K562 (cell line): ENCODE results near the gene CTIF. TPM values are rescaled to one million over a fixed set of nuclear protein-coding genes. Genes with fewer than 3 reads are reported as not detected.

Experiments
- ATAC-seq: fragments of 200-7000 bp; cut with Tn5 transposase; 3 replicates; pipeline ENCODE4 v1.9.1; 2020; ENCODE audit warnings: moderate library complexity
- BruUV-seq: library from RNA; stranded (reverse); fragments of 400-500 nt; replicated peaks from 2 replicates; lab custom pipeline; 2021; lab: Mats Ljungman, UMichigan
- CTCF ChIA-PET: fragments of 300-600 bp; formaldehyde crosslinking; extraction: SDS; loops from one replicate; lab custom pipeline; 2021; ENCODE audit warnings: low intra/inter-chr PET ratio; lab: Yijun Ruan, JAX
- POLR2A ChIA-PET: fragments of 300-600, 350-650 bp; sonication (Branson Sonifier 250); formaldehyde crosslinking; extraction: SDS; loops from one replicate; lab custom pipeline; 2021; ENCODE audit warnings: antibody characterized with exemption, inconsistent platforms; lab: Yijun Ruan, JAX
- DNase-seq, 4 experiments: peaks; one replicate each; pipeline versions ENCODE4 v3.0.0 to v3.0.0-alpha.2; 2011 to 2018; ENCODE audit warnings: low spot score in 3 of 4, mixed read lengths in 3 of 4; ENCODE audit errors: extremely low read depth in 1 of 4
- FAIRE-seq: peaks from 2 replicates; lab custom pipeline; 2011; peaks lifted over from hg19 to GRCh38; lab: Jason Lieb, UNC
- H2AFZ ChIP-seq: 2 replicates; pipeline ENCODE4 v1.6.0; 2011; ENCODE audit warnings: low read depth, low read length, control low read depth, inconsistent platforms
- H3K27ac ChIP-seq: fragments of 200-600 bp; 3 replicates; pipeline ENCODE4 v1.8.0; 2011; ENCODE audit warnings: low read depth, mild to moderate bottlenecking, control low read depth, inconsistent platforms, low read length, moderate library complexity, mixed read lengths; ENCODE audit errors: extremely low read depth
- H3K27me3 ChIP-seq, 2 experiments: fragments of 300-600 bp in 1 of 2; 2 replicates in 1 of 2; 3 replicates in 1 of 2; pipeline versions ENCODE4 v1.6.0 to v1.8.0; 2011; ENCODE audit warnings: inconsistent platforms in 2 of 2, low read length in 2 of 2, mild to moderate bottlenecking in 1 of 2, mixed read lengths in 1 of 2, moderate library complexity in 1 of 2; ENCODE audit not compliant: control insufficient read depth in 2 of 2, insufficient read depth in 2 of 2
- H3K36me3 ChIP-seq: fragments of 300-600 bp; 3 replicates; pipeline ENCODE4 v1.8.0; 2011; ENCODE audit warnings: mild to moderate bottlenecking, low read length, inconsistent platforms; ENCODE audit not compliant: control insufficient read depth, insufficient read depth
- H3K4me1 ChIP-seq, 2 experiments: fragments of 200-600 bp in 1 of 2; replicated peaks in 1 of 2; 2 replicates in 1 of 2; 3 replicates in 1 of 2; pipeline versions ENCODE4 v1.5.1 to v1.8.0; 2011; ENCODE audit warnings: inconsistent platforms in 2 of 2, low read length in 2 of 2, mild to moderate bottlenecking in 1 of 2, mixed read lengths in 1 of 2, moderate library complexity in 1 of 2; ENCODE audit not compliant: control insufficient read depth in 2 of 2, insufficient read depth in 2 of 2
- H3K4me2 ChIP-seq: 2 replicates; pipeline ENCODE4 v1.6.1; 2011; ENCODE audit warnings: low read length, control low read depth, inconsistent platforms, mixed read lengths; ENCODE audit not compliant: insufficient read depth
- H3K4me3 ChIP-seq: fragments of 200-600 bp; sonication (generic), shearing (Covaris generic); 2 replicates; pipeline ENCODE4 v1.5.1; 2016; ENCODE audit warnings: control low read depth, inconsistent platforms
- H3K79me2 ChIP-seq: fragments of 200-600 bp; 3 replicates; pipeline ENCODE4 v1.8.0; 2011; ENCODE audit warnings: low read length, inconsistent platforms; ENCODE audit not compliant: control insufficient read depth, insufficient read depth
- H3K9ac ChIP-seq, 2 experiments: 2 replicates each; pipeline versions ENCODE4 v1.6.0 to v1.6.1; 2011; ENCODE audit warnings: low read depth in 2 of 2, low read length in 2 of 2, control low read depth in 1 of 2, inconsistent platforms in 1 of 2, mild to moderate bottlenecking in 1 of 2, mixed read lengths in 1 of 2; ENCODE audit not compliant: insufficient read depth in 1 of 2
- H3K9me1 ChIP-seq: one replicate; pipeline ENCODE4 v1.6.0; 2011; ENCODE audit warnings: inconsistent platforms, mild to moderate bottlenecking, low read length, moderate library complexity; ENCODE audit not compliant: control insufficient read depth, insufficient read depth
- H3K9me3 ChIP-seq: replicated peaks from 2 replicates; pipeline ENCODE4 v1.5.1; 2011; ENCODE audit warnings: low read depth, low read length, inconsistent platforms; ENCODE audit not compliant: control insufficient read depth, insufficient read depth
- H4K20me1 ChIP-seq: replicated peaks from 2 replicates; pipeline ENCODE4 v1.6.1; 2011; ENCODE audit warnings: low read length, inconsistent platforms, mixed read lengths; ENCODE audit not compliant: control insufficient read depth, insufficient read depth
- ATF7 ChIP-seq: fragments of 450-650 bp; IDR thresholded peaks from 2 replicates; pipeline ENCODE4 v1.7.1; 2014; ENCODE audit warnings: mild to moderate bottlenecking, moderate library complexity
- FOXJ3 ChIP-seq: sonication (generic); formaldehyde crosslinking; IDR thresholded peaks from 2 replicates; pipeline ENCODE4 v1.4.0; 2020; ENCODE audit warnings: mild to moderate bottlenecking, missing genetic modification reagents
- MCM3 ChIP-seq: fragments of 450-650 bp; IDR thresholded peaks from 2 replicates; pipeline ENCODE4 v1.6.1; 2016
- NFRKB ChIP-seq: fragments of 450-650 bp; IDR thresholded peaks from 2 replicates; pipeline ENCODE4 v1.6.1; 2016; ENCODE audit warnings: low read depth
- NFXL1 ChIP-seq: fragments of 450-650 bp; formaldehyde crosslinking; IDR thresholded peaks from 2 replicates; pipeline ENCODE4 v1.4.0; 2021; ENCODE audit warnings: mild to moderate bottlenecking
- POLR2B ChIP-seq: fragments of 450-650 bp; IDR thresholded peaks from 2 replicates; pipeline ENCODE4 v1.6.1; 2018; ENCODE audit warnings: low read depth; ENCODE audit not compliant: partially characterized antibody
- SMAD4 ChIP-seq: fragments of 250-450 bp; sonication (Bioruptor Pico); conservative IDR thresholded peaks from 2 replicates; pipeline ENCODE4 v1.8.0; 2021; ENCODE audit warnings: inconsistent platforms, mild to moderate bottlenecking, moderate library complexity
- SP1 ChIP-seq: sonication (generic); formaldehyde crosslinking; IDR thresholded peaks from 2 replicates; pipeline ENCODE4 v1.8.1; 2022; ENCODE audit warnings: mild to moderate bottlenecking, missing genetic modification reagents
- TEAD1 ChIP-seq, 2 experiments: fragments of 450-650 bp in 1 of 2; sonication (generic) in 1 of 2; formaldehyde crosslinking; IDR thresholded peaks; 2 replicates each; pipeline versions ENCODE4 v1.4.0 to v1.8.0; 2020 to 2022; ENCODE audit warnings: mild to moderate bottlenecking in 2 of 2, missing genetic modification reagents in 1 of 2
- ZBTB7A ChIP-seq: IDR thresholded peaks from 2 replicates; pipeline ENCODE4 v1.6.1; 2011; ENCODE audit warnings: low read depth, mild to moderate bottlenecking, low read length, moderate library complexity, borderline replicate concordance; ENCODE audit not compliant: control insufficient read depth
- ZNF561 ChIP-seq: fragments of 450-650 bp; formaldehyde crosslinking; conservative IDR thresholded peaks from 2 replicates; pipeline ENCODE4 v1.4.0; 2020; ENCODE audit warnings: mild to moderate bottlenecking, moderate library complexity
- ZNF586 ChIP-seq: fragments of 450-650 bp; formaldehyde crosslinking; conservative IDR thresholded peaks from 2 replicates; pipeline ENCODE4 v1.4.0; 2020; ENCODE audit warnings: mild to moderate bottlenecking, moderate library complexity
- WGBS: fragments of 100-300 bp; shearing (Covaris generic); methylation state at CpG from one replicate; pipeline ENCODE4 v1.1.6; 2016; ENCODE audit warnings: low coverage, mixed read lengths; ENCODE audit not compliant: insufficient coverage; ENCODE audit errors: missing lambda C conversion rate; 5-methylcytosine and 5-hydroxymethylcytosine counted together
- in situ Hi-C: fragments of 300-500 bp; cut with MboI; formaldehyde crosslinking; loops from 4 replicates; pipeline ENCODE4 v1.15.0; 2018; ENCODE audit warnings: inconsistent platforms, mixed read lengths
- intact Hi-C: fragments of 100-400 bp; cut with micrococcal nuclease; formaldehyde crosslinking; loops from 2 replicates; pipeline ENCODE4 v1.14.2; 2022
- polyA plus RNA-seq, 8 experiments: library from polyadenylated mRNA; depleted of rRNA in 4 of 8; stranded (reverse) in 5 of 8; unstranded in 3 of 8; fragments of >200 nt; fragmentation: Nextera tagmentation in 2 of 8; fragmentation: Illumina TruSeq in 1 of 8; extraction: Ambion mirVana in 2 of 8; extraction: Trizol in 1 of 8; gene quantifications; 2 replicates each; pipeline versions ENCODE4 v1.2.1 to v1.2.3, GENCODE V29; 2011 to 2014; ENCODE audit warnings: inconsistent platforms in 1 of 8, missing spikeins in 1 of 8
- total RNA-seq, 7 experiments: library from RNA; depleted of rRNA in 6 of 7; stranded (reverse); fragments of >200 nt in 6 of 7; fragmentation: Illumina TruSeq in 2 of 7; extraction: Trizol in 2 of 7; gene quantifications; 2 replicates each; pipeline versions ENCODE4 v1.2.1 to v1.2.3, GENCODE V29; 2011 to 2021; ENCODE audit warnings: low replicate concordance in 1 of 7
- TF ChIP-seq, protein P1 (sequence below): conservative IDR thresholded peaks from 2 replicates; pipeline ENCODE4 v1.6.1; 2011; ENCODE audit warnings: low read depth, mild to moderate bottlenecking, low read length; ENCODE audit not compliant: control insufficient read depth
- TF ChIP-seq, protein P2 (sequence below): sonication (generic); formaldehyde crosslinking; IDR thresholded peaks from 2 replicates; pipeline ENCODE4 v1.8.1; 2023; ENCODE audit warnings: mild to moderate bottlenecking, missing genetic modification reagents
- TF ChIP-seq, protein P3 (sequence below): fragments of 450-650 bp; formaldehyde crosslinking; IDR thresholded peaks from 2 replicates; pipeline ENCODE4 v1.4.0; 2022; ENCODE audit warnings: missing genetic modification characterization

Gene CTIF
- total and polyA plus RNA-seq, 9 of the 15 experiments (the other 6 are each of a cell fraction or from before 2014, with no cell fraction given), result 0.17 to 11.5 (median 2.2) TPM

DNA sequence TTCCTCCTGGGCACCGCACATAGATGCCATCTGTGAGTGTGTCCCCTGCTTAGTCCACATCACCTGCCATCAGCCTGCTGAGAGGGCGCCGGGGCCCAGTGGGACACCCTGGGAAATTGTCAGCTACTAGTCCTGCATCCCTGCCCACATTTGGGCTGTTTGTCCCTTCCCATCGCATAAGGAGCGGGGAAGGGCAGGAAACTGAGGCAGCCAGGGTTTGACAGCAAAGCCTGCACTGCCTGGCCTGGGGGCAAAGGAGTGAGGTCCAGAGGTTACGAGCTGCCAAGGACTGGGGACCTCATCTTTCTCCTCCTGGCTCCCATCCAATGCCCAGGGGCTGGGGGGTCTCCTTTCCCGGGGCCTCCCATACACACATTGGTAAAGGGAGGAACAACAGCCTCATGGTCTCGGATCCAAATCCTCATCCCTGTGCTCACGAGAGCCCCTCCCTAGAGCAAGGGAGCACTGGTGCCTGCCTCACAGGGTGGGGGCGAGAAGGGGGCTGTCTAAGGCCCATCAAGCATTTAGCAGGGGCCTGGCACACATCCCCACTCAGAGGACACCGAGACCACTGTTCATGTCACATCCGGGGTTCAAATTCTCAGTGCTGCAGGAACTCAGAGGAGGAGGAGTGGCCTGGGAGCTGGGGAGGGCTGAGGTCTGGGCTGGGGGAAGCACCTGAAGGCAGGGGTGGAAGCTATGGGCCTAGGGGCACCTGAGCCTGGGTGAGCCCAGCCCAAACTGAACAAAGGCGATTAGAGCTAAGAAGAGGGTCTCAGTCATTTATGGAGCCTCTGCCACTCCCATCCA is 298.2 kb downstream of the CTIF start:
- intact Hi-C loops, result no loop called here

More for the DNA sequence above, 298.2 kb downstream of the CTIF start:
- H3K27ac ChIP-seq, result no peak overlapping the region
- no peaks in the 10 kb centered on the region for H3K9me1 ChIP-seq
- H3K4me3 ChIP-seq, result no peak overlapping the region
- FAIRE-seq (no peak), ATAC-seq (no peak), DNase-seq (no peak)
- H3K9ac ChIP-seq, result no peak overlapping the region
- no peaks in the 10 kb centered on the region for H3K9me3 ChIP-seq
- no peak overlapping the region for H3K4me2 ChIP-seq
- no peaks in the 10 kb centered on the region for H3K27me3 ChIP-seq
- H3K36me3 ChIP-seq, result no peaks in the 10 kb centered on the region
- CTCF ChIA-PET, result no interaction called here
- no peak overlapping the region for H2AFZ ChIP-seq
- no peaks in the 10 kb centered on the region for H3K79me2 ChIP-seq
- POLR2A ChIA-PET, result interaction anchor here (0.7 kb wide), 1 partner anchor 20 kb away, joined by 3 read pairs; no protein-coding TSS in a partner anchor
- peaks cover 17 to 18% of the 10 kb centered on the region in 2 experiments for H3K4me1 ChIP-seq
- TF ChIP-seq ZNF561 (CRISPR knock-in tag) (no peak), ZBTB7A (no peak), MCM3 (no peak), SMAD4 (CRISPR knock-in tag) (no peak), SP1 (no peak), NFXL1 (CRISPR knock-in tag) (no peak), TEAD1 (CRISPR knock-in tag; IDR thresholded peaks at IDR 0.05) (no peak), POLR2B (no peak), FOXJ3 (CRISPR knock-in tag) (no peak), ATF7 (no peak), NFRKB (no peak), ZNF586 (CRISPR knock-in tag) (no peak)
- TF ChIP-seq, protein P1, sequence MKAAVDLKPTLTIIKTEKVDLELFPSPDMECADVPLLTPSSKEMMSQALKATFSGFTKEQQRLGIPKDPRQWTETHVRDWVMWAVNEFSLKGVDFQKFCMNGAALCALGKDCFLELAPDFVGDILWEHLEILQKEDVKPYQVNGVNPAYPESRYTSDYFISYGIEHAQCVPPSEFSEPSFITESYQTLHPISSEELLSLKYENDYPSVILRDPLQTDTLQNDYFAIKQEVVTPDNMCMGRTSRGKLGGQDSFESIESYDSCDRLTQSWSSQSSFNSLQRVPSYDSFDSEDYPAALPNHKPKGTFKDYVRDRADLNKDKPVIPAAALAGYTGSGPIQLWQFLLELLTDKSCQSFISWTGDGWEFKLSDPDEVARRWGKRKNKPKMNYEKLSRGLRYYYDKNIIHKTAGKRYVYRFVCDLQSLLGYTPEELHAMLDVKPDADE, result no peak
- TF ChIP-seq, protein P2, sequence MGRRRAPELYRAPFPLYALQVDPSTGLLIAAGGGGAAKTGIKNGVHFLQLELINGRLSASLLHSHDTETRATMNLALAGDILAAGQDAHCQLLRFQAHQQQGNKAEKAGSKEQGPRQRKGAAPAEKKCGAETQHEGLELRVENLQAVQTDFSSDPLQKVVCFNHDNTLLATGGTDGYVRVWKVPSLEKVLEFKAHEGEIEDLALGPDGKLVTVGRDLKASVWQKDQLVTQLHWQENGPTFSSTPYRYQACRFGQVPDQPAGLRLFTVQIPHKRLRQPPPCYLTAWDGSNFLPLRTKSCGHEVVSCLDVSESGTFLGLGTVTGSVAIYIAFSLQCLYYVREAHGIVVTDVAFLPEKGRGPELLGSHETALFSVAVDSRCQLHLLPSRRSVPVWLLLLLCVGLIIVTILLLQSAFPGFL (CRISPR knock-in tag), result no peak
- TF ChIP-seq, protein P3, sequence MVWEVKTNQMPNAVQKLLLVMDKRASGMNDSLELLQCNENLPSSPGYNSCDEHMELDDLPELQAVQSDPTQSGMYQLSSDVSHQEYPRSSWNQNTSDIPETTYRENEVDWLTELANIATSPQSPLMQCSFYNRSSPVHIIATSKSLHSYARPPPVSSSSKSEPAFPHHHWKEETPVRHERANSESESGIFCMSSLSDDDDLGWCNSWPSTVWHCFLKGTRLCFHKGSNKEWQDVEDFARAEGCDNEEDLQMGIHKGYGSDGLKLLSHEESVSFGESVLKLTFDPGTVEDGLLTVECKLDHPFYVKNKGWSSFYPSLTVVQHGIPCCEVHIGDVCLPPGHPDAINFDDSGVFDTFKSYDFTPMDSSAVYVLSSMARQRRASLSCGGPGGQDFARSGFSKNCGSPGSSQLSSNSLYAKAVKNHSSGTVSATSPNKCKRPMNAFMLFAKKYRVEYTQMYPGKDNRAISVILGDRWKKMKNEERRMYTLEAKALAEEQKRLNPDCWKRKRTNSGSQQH (CRISPR knock-in tag), result no peak
- in situ Hi-C loops, result no loop called here
- no peaks in the 10 kb centered on the region for H4K20me1 ChIP-seq
- no TSS peak for BruUV-seq
- 71% methylated on average over 11 of the region's 13 CpGs for WGBS
